ENCODE results near the gene GNAS.

GRCh38 chr20:58838174-58838573, 14.3 kb upstream of the GNAS start:
- TF ChIP-seq POLR2AphosphoS5 (IDR thresholded peaks at IDR 0.05; ENCODE audit: insufficient read depth in 1 of 2, low read depth in 1 of 2) (no peak), POLR2A (IDR thresholded peaks at IDR 0.05) (no peak)
- TF ChIP-seq, protein P1, sequence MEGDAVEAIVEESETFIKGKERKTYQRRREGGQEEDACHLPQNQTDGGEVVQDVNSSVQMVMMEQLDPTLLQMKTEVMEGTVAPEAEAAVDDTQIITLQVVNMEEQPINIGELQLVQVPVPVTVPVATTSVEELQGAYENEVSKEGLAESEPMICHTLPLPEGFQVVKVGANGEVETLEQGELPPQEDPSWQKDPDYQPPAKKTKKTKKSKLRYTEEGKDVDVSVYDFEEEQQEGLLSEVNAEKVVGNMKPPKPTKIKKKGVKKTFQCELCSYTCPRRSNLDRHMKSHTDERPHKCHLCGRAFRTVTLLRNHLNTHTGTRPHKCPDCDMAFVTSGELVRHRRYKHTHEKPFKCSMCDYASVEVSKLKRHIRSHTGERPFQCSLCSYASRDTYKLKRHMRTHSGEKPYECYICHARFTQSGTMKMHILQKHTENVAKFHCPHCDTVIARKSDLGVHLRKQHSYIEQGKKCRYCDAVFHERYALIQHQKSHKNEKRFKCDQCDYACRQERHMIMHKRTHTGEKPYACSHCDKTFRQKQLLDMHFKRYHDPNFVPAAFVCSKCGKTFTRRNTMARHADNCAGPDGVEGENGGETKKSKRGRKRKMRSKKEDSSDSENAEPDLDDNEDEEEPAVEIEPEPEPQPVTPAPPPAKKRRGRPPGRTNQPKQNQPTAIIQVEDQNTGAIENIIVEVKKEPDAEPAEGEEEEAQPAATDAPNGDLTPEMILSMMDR (IDR thresholded peaks at IDR 0.05), result no peak

Measured in vagina (tissue), 2 donors.